G401.6 (cell line): ENCODE results near the gene GREM2.

ENCODE experiments used
- FAIRE-seq: peaks from 2 replicates; lab custom pipeline; 2012; peaks lifted over from hg19 to GRCh38; lab: Jason Lieb, UNC

Gene GREM2

DNA sequence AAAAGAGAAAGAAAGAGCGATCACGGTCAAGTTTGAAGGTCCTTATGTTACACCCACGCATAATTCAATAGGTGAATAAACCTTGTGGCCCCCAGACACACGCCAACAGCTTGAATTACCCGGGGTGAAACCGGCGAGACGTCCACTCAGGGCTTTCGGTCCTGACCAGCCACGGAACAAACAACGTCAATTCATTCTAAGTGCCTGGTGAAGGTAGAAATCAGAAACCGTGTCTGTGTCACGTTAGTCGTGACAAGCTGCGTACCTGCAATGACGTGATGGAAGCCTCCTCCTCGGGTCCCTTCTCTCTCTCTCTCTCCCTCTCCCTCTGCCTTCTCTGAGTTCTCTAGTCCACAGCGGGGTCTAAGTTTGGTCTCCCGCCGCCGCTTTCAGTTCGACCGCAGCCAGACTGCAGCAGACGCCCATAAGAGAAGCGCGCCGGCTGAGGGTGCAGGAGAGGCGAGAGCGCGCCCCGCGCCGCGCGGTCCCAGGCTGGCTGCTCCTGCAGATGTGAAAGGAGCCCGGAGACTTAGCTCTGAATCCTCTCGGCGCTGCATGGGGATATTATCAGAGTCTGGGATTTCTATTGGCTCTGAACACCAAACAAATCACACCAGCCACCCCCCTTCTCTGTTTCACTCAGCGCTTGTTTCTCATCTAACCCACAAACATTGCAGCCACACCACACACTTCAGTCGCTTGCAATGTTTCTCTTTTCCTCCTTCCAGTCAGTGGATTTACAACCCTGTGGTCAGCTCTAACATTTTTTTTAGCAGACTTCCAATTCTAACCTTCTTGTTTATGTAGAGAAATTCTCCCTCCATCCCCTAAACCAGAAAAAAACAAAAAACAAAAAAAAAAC is at the start of gene GREM2:
TSS of gene GREM2 (minus strand) at position 537 of the 862 bp plus-strand sequence. CDS start 118,680 bp downstream, outside the sequence.
- no peak for FAIRE-seq

DNA sequence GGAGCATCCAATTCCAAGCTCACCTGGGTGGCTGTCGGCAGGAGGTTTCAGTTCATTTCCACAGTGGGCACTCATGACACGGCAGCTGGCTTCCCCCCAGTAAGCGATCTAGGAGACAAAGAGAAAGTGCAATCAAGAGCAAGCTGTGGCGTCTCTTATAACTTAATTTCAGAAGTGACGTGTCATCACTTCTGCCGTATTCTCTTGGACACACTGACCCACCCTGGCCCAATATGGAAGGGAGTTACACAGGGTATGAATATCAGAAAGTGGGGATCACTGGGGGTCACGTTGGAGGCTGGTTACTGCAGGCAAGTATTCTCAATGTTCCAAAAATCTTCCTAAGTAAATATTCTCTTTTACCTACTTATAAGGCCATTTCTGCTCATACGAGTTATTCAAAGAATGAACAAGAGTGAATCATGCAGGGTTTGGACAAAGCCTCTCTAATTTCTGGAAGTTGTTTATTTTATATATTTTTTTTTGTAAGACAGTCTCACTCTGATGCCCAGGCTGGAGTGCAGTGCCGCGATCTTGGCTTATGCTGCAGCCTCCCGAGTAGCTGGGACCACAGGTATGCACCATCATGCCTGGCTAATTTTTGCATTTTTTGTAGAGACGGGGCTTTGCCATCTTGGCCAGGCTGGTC is 46.5 kb upstream of the GREM2 start:
- FAIRE-seq = no peak

GRCh38 chr1:240656531-240656930 is 44.6 kb upstream of the GREM2 start:
- no peak for FAIRE-seq

DNA sequence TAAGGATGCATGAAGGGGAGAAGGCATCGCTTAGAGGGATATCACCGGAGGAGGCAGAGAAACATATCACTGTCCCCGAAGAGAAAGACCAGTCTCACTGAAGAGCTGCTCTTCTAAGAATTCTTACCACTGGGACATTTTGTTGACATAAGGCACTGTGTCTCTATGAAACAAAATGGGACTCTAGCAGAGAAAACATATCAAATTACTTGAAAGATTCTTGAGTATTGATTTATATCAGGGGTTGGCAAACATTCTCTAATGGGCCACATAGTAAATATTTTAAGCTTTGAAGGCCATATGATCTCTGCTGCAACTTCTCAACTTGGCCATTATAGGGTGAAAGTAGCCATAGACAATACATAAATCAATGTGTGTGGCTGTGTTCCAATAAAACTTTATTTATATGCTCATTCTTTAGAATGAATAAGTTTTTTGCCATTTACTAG is 41.0 kb upstream of the GREM2 start:
- no peak for FAIRE-seq

DNA sequence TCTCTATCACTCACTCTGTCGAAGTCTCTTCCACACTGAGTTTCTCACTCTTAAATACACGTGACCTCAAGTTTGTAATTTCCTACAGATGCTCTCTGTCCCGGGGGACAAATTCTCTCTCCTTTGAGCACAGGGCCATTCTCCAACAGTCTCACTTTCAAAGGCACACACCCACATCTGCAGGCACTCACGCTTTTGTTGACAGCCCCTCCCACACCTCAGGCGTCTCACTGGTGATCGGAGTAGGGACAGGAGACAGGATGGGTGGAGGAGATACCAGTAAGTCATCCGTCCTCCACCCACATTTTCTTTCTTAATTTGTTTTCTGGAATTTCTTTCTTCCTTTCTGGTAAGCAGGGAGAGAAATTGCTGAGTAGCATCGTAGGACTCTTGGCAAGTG is 40.6 kb upstream of the GREM2 start:
- no peak for FAIRE-seq

DNA sequence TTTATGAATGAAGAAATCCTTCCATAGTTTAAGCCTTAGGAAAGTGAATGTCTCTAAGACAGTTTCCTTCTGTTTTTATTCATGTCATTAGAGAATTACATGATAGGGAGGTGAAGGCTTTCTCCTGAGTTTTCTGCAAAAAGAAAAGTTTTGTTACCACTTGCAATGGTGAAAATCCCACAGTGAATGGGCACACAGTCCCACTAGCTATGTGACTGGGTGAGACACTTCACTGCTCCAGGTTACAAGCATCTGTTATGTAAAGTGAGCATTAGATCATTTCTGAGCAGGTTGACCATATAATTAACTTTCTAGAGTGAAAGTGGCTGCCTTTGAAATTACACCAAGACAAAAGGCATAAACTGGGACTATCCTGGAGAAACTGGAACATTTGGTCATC is 38.9 kb upstream of the GREM2 start:
- FAIRE-seq = no peak

GRCh38 chr1:240649733-240650721 is 38.1 kb upstream of the GREM2 start:
- FAIRE-seq = no peak

DNA sequence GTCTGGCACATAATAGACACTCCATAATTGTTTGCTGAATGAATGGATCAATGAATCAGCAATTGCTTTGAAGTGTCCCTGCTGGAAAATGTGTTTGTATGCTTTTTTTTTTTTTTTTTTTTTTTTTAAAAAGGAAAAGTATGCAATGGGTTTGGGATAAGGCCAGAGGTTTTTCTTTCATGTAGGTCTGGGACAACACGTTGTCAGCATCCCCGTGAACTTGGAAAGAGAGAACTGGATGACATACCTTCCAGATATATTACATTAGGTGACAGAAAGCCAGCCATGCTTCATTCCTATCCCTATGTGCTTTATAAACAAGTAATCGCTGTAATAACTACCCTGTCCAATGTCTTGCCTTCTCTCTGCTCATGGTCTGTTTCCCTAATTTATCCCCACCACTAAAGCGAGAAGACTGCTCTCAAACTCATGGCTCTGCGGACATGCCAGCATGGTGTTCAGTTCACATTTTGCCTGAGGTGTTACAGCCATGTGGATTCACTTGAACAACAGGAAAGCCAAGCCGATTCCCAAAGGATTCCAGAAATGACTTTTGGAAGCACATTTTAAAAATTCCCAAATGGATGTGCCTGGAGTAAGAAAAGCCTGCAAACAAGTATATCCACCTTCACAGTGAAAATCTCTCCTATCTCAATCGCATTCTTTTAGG is 34.8 kb upstream of the GREM2 start:
- FAIRE-seq = no peak

DNA sequence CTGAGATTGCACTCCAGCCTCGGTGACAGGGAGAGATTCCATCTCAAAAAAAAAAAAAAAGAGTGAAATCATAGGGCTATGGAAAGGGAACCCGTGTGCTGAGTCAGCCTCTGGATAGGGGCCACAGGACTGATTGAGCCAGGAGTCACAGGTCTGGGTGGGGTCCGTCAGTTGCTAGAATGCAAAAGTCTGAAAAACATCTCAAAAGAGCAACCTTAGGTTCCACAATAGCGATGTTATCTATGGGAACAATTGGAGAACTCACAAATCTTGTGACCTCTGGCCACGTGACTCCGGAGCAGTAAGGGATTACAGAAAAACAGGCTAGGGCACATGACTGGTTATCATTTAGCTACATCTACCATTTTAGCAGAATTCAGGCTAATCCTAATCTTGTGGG is 32.8 kb upstream of the GREM2 start:
- no peak for FAIRE-seq

DNA sequence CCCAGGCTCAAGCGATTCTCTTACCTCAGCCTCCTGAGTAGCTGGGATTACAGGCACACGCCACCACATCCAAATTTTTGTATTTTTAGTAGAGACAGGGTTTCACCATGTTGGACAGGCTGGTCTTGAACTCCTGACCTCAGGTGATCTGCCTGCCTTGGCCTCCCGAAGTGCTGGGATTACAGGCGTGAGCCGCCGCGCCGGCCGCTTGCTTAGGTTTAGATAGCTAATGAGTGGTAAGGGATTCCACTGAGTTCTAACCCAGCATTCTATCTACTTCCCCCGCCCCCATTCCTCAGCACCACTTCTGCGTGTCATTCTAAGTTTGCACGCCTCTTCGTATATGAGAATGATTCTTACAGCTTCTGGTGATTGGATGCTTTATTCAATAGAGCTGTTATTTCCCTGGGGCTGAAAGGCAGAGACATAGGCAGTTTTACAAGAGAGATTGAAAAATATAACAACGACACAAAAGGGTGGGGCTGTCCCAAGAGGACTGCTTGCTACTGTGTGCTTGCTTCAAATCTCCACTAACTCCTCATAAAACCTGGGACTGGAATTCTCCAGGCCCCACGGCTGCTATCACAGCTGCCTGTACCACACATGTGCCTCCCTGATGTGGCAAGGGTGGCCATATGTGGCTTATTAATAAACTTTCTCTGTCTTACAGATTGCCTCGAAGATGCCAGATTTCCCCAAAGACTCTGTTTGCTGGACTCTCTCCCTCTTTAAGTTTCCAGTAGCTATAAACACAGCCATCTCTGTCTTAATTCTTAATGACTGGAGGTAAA is 23.7 kb upstream of the GREM2 start:
- no peak for FAIRE-seq

DNA sequence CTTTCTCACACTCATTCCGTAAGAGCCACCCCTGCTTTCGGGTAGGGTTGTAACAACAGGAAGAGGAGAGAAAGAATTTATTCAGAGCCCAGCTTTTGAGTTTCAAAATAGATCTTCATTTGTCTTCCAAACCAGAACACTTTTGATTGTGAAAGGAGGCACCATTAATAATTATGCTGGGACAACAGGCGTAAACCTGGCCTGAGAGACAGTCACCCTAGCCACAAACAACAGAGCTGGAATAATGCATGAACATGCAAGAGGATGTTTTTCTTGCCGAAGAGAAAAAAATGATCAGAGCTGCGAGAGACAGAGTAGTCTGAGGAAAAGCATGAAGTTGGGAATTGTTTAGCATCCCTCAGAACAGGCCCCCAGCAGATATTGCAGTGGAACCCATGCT is 18.5 kb upstream of the GREM2 start:
- no peak for FAIRE-seq

DNA sequence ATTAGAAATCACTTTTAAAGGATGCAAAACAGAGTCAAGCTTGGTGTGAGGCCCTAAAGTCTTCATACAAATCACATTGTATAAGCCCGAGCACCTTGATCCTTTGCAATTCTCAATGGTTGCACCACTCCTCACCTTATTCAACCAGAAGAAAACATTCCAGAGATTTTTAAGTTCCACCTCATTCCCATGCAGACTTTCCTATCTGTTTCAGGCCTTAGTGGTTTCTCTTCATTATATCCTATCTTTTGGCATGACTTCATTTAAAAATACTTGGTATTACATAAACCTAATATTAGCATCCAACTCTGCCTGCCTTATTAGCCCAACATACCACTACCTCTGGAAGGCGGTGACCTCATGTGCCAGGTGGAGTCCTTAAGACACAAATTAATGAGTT is 9.3 kb upstream of the GREM2 start:
- FAIRE-seq = no peak

- FAIRE-seq = no peak
Measured at GRCh38 chr1:240619906-240620621, 8.1 kb upstream of the GREM2 start.

DNA sequence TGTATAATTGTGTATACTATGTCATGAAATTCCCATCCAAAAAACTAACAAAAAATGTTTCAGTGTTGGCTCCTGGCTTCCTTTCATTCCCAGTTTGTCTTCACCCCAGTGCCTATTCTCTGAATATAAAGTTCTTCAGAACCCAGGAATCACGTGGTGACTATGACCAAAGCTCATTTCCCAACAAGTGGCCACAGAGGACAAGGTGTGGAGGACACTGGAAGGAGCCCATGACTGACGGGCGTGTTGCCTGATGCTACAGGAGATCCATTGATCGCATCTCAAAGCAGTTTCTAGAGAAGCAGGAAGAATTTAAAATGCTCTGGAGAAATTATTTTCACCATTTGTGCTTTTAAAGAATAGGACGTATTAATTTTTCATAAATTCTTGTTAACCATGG is 7.4 kb upstream of the GREM2 start:
- no peak for FAIRE-seq

- no peak for FAIRE-seq
Measured at GRCh38 chr1:240618946-240619345, 7.0 kb upstream of the GREM2 start.

DNA sequence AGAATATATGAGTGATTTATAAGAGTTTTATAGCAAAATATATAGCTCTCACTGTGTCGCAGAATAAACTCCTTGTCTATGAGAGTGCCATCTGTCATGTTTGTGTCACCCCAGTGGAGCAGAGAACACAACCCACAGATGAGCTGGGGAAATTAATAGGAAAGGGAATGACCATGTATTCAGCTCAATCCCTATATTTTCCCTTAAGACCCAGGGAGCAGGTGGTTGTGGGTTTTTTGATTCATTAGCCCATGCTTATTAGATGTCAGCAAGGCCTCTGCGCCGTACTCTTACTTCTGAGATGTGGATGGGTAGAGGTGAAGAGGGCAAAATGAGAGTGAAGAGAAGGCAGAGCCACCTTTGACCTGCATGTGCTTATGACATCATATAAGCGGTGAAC is 4.1 kb upstream of the GREM2 start:
- FAIRE-seq = no peak

DNA sequence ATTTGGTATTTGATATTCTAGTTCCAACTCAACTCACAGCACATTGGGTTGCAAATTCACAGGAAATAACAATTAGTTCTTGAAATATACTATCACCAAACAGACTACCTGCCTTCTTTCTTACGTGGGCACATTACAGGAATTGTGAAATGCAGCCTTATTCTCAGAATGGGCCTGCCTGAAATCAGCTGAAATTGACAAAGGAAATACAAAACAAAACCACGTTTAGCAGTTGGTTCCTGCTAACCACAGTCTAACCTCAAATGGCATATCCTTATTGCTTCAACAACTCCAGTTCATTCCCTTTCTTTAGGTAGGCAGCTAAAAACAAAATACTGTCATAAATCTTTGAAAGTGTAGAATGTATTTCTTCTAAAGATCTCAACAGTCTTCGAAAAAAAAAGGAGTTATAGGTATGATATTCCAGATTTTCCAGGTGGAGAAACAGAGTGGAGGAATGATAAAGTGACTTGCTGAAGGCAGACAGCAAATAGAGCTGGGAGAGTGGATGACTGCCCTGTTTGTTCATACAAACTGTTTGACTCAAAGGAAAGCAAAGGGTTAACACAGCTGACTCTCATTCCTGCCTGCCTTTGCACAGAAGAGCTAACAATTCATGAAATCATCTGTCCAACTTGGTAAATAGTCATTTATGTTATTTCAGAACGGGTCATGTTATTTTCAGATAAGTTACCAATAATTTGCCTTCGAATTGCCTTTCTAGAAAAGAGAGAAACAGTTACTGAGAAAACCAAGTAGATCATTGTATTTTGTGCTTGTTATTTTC is 1.6 kb upstream of the GREM2 start:
- FAIRE-seq = no peak

DNA sequence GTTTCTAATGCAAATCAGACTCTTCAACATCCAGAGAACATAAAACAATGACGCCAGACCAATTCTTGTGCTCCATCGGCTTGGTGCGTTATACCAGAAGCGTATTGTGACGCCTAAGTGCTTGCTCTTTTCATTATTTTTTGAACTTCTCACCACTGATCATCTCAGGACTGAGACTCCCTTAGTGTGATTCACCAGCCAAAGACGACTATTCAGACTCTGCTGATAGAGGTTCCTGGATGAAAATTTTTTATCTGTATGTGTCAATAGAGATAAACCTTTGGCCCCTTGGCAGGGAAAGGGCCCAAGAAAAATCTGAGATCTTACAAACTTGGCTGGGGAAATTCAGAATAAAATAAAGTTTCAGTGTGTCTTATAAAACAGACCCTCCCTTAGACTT is 856 bp upstream of the GREM2 start:
- no peak for FAIRE-seq

- no peak for FAIRE-seq
Measured at GRCh38 chr1:240611228-240611618, 732 bp downstream of the GREM2 start.

- no peak for FAIRE-seq
Measured at GRCh38 chr1:240610636-240611035, 1.3 kb downstream of the GREM2 start.
